ENCODE data around the gene CEACAM8.
"Not testable (repeated sequence)": the region's sequence is repeated elsewhere in the genome, so short reads cannot be mapped to it uniquely, and the experiment has no call there.

Gene CEACAM8

GRCh38 chr19:42594617-42595489 is at the start of gene CEACAM8:
Gene CEACAM8 (minus strand): TSS chr19:42594924. CDS start chr19:42594828, 96 bp downstream.
- no peak for DNase-seq

GRCh38 chr19:42639324-42640092 is 44.8 kb upstream of the CEACAM8 start:
- DNase-seq = not testable (repeated sequence)

- no peak for DNase-seq
These were observed 40.5 kb upstream of the CEACAM8 start for GRCh38 chr19:42635233-42635539.

GRCh38 chr19:42634409-42635232 is 39.9 kb upstream of the CEACAM8 start:
- DNase-seq = peak; percentile 21

GRCh38 chr19:42629191-42629590 is 34.5 kb upstream of the CEACAM8 start:
- no peak for DNase-seq

- no peak for DNase-seq
These were observed 33.9 kb upstream of the CEACAM8 start for GRCh38 chr19:42628411-42629140.

- DNase-seq = no peak
These were observed 33.2 kb upstream of the CEACAM8 start for GRCh38 chr19:42627916-42628315.

GRCh38 chr19:42626181-42626580 is 31.5 kb upstream of the CEACAM8 start:
- DNase-seq = no peak

GRCh38 chr19:42619271-42619670 is 24.5 kb upstream of the CEACAM8 start:
- DNase-seq = no peak

GRCh38 chr19:42613666-42614065 is 18.9 kb upstream of the CEACAM8 start:
- no peak for DNase-seq

- not testable (repeated sequence) for DNase-seq
These were observed 15.7 kb upstream of the CEACAM8 start for GRCh38 chr19:42610401-42610915.

- peak; percentile 35 for DNase-seq
These were observed 12.1 kb upstream of the CEACAM8 start for GRCh38 chr19:42606660-42607351.

- no peak for DNase-seq
These were observed 7.2 kb upstream of the CEACAM8 start for GRCh38 chr19:42601811-42602443.

GRCh38 chr19:42596391-42597072 is 1.8 kb upstream of the CEACAM8 start:
- DNase-seq = peak; percentile 43

- no peak for DNase-seq
These were observed 937 bp upstream of the CEACAM8 start for GRCh38 chr19:42595550-42596172.

GRCh38 chr19:42589792-42590191 is 4.9 kb downstream of the CEACAM8 start:
- no peak for DNase-seq

- DNase-seq = no peak
These were observed 10.3 kb downstream of the CEACAM8 start for GRCh38 chr19:42584466-42584865.

- DNase-seq = no peak
These were observed 17.7 kb downstream of the CEACAM8 start for GRCh38 chr19:42577016-42577415.

- no peak for DNase-seq
These were observed 18.5 kb downstream of the CEACAM8 start for GRCh38 chr19:42576241-42576640.

GRCh38 chr19:42573642-42574041 is 21.1 kb downstream of the CEACAM8 start:
- no peak for DNase-seq
